ENCODE measurements around the gene SNU13.
"Not testable (repeated sequence)": the region's sequence is repeated elsewhere in the genome, so short reads cannot be mapped to it uniquely, and the experiment has no call there.

DNA sequence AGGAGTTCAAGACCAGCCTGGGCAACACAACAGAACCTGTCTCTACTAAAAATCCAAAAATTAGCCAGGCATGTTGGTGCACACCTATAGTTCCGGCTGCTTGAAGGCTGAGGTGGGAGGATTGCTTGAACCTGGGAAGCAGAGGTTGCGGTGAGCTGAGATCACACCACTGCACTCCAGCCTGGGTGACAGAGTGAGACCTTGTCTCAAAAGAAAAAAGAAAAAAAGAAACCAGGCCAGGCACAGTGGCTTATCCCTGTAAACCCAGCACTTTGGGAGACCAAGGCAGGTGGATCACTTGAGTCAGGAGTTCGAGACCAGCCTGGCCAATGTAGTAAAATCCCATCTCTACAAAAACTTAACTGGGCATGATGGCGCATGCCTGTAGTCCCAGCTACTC is 44.6 kb upstream of the SNU13 start:
- TF ChIP-seq, protein P1, sequence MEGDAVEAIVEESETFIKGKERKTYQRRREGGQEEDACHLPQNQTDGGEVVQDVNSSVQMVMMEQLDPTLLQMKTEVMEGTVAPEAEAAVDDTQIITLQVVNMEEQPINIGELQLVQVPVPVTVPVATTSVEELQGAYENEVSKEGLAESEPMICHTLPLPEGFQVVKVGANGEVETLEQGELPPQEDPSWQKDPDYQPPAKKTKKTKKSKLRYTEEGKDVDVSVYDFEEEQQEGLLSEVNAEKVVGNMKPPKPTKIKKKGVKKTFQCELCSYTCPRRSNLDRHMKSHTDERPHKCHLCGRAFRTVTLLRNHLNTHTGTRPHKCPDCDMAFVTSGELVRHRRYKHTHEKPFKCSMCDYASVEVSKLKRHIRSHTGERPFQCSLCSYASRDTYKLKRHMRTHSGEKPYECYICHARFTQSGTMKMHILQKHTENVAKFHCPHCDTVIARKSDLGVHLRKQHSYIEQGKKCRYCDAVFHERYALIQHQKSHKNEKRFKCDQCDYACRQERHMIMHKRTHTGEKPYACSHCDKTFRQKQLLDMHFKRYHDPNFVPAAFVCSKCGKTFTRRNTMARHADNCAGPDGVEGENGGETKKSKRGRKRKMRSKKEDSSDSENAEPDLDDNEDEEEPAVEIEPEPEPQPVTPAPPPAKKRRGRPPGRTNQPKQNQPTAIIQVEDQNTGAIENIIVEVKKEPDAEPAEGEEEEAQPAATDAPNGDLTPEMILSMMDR (IDR thresholded peaks at IDR 0.05), result not testable (repeated sequence)
- not testable (repeated sequence) for TF ChIP-seq POLR2A, EP300, POLR2AphosphoS5 (IDR thresholded peaks at IDR 0.05)

All from sigmoid colon (tissue), 4 donors.